Upper lobe of left lung (tissue), 4 donors: ENCODE results near the gene MLXIPL.
"Not testable (repeated sequence)": the region's sequence is repeated elsewhere in the genome, so short reads cannot be mapped to it uniquely, and the experiment has no call there.

Experiments
- CTCF ChIP-seq, 6 experiments: fragments of 450-650 bp in 4 of 6; fragments of 200-600 bp in 2 of 6; sonication (generic) in 2 of 6; IDR thresholded peaks; one replicate each; pipeline ENCODE4 v1.5.1; 2016 to 2019; ENCODE audit warnings: antibody characterized with exemption in 6 of 6
- EP300 ChIP-seq, 4 donors: sonication (generic); formaldehyde crosslinking; IDR thresholded peaks; one replicate each; pipeline ENCODE4 v1.5.1; 2017; ENCODE audit warnings: antibody characterized with exemption in 4 of 4, control low read depth in 2 of 4
- POLR2A ChIP-seq, 4 donors: fragments of 450-650 bp; IDR thresholded peaks; one replicate each; pipeline ENCODE4 v1.5.1; 2016 to 2017; ENCODE audit warnings: antibody characterized with exemption in 4 of 4, mild to moderate bottlenecking in 2 of 4

GRCh38 chr7:73614937-73615336, 9.4 kb downstream of the MLXIPL start:
- not testable (repeated sequence) for TF ChIP-seq CTCF, POLR2A, EP300 (IDR thresholded peaks at IDR 0.05)
